Transverse colon (tissue), 4 donors: Measurements from ENCODE around the gene ARR3. TPM values are rescaled to one million over a fixed set of nuclear protein-coding genes. Genes with fewer than 3 reads are reported as not detected.

Experiments used
- small RNA-seq, 4 donors: library from RNA; depleted of rRNA; stranded (forward); fragments of <200 nt; gene quantifications; one replicate each; pipeline ENCODE3, GENCODE V24; 2016
- total RNA-seq, 4 donors: library from RNA; depleted of rRNA; stranded (reverse); fragments of >200 nt; gene quantifications; one replicate each; pipeline ENCODE4 v1.1.0, GENCODE V29; 2016

The ARR3 gene
- total RNA-seq, 4 donors from 2014 or later, result 1.5 to 2.9 TPM; not detected in 2

Small RNA genes within 50 kb of the gene (small RNA-seq; reads per million reads assigned to genes)
- gene RNA5SP507, result 0 to 0.28 (median 0.14) reads per million in 4 donors

Other genes starting within 250 kb of the ARR3 start
- not detected for gene AWAT2, start 218.4 kb upstream of the ARR3 start, total RNA-seq
- gene OTUD6A, start 205.9 kb upstream of the ARR3 start, total RNA-seq, result not detected
- gene IGBP1, start 134.9 kb upstream of the ARR3 start, total RNA-seq, result 10 to 100 TPM; 23.7 to 99.0 (median 56.5) TPM
- not detected for gene DGAT2L6, start 90.9 kb upstream of the ARR3 start, total RNA-seq
- gene AWAT1, start 33.7 kb upstream of the ARR3 start, total RNA-seq, result not detected
- gene P2RY4, start 8.1 kb upstream of the ARR3 start, total RNA-seq, result 1 to 10 TPM in 3 of 4 donors, under 1 TPM in 1; 0.80 to 5.1 (median 2.3) TPM
- gene RAB41, start 13.8 kb downstream of the ARR3 start, total RNA-seq, result 1 to 10 TPM in 1 of 4 donors, under 1 TPM in 1, not detected in 2; 0.68 to 4.2 TPM
- gene PDZD11, start 21.6 kb downstream of the ARR3 start, total RNA-seq, result 10 to 100 TPM in 3 of 4 donors, 1 to 10 TPM in 1; 7.8 to 45.5 (median 23.1) TPM
- gene KIF4A, start 21.8 kb downstream of the ARR3 start, total RNA-seq, result 1 to 10 TPM in 3 of 4 donors, not detected in 1; 1.3 to 4.4 (median 1.4) TPM
- 10 to 100 TPM in 3 of 4 donors, 1 to 10 TPM in 1; 1.6 to 68.1 (median 31.2) TPM for gene GDPD2, start 155.0 kb downstream of the ARR3 start, total RNA-seq
- gene DLG3, start 176.5 kb downstream of the ARR3 start, total RNA-seq, result 10 to 100 TPM; 31.8 to 59.4 (median 54.8) TPM